ENCODE data around the gene EVA1C. TPM values are rescaled to one million over a fixed set of nuclear protein-coding genes. Genes with fewer than 3 reads are reported as not detected.

The EVA1C gene
- total RNA-seq, 6 experiments from 2014 or later, result 2.7 to 13.8 (median 11.3) TPM

- H3K4me3 Mint-ChIP-seq, result no peak overlapping the region
- no peaks in the 10 kb centered on the region for H3K9me3 Mint-ChIP-seq
- H3K36me3 Mint-ChIP-seq (ENCODE audit: low read depth), result peaks cover 42% of the 10 kb centered on the region
- DNase-seq, result no peak
- H3K4me1 Mint-ChIP-seq (ENCODE audit: low read depth), result peaks cover 34% of the 10 kb centered on the region
- TF ChIP-seq, protein P1, sequence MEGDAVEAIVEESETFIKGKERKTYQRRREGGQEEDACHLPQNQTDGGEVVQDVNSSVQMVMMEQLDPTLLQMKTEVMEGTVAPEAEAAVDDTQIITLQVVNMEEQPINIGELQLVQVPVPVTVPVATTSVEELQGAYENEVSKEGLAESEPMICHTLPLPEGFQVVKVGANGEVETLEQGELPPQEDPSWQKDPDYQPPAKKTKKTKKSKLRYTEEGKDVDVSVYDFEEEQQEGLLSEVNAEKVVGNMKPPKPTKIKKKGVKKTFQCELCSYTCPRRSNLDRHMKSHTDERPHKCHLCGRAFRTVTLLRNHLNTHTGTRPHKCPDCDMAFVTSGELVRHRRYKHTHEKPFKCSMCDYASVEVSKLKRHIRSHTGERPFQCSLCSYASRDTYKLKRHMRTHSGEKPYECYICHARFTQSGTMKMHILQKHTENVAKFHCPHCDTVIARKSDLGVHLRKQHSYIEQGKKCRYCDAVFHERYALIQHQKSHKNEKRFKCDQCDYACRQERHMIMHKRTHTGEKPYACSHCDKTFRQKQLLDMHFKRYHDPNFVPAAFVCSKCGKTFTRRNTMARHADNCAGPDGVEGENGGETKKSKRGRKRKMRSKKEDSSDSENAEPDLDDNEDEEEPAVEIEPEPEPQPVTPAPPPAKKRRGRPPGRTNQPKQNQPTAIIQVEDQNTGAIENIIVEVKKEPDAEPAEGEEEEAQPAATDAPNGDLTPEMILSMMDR (IDR thresholded peaks at IDR 0.05), result no peak
- H3K27me3 Mint-ChIP-seq (ENCODE audit: insufficient read depth), result peaks cover 1% of the 10 kb centered on the region; the same call in 1 of the 2 replicates
- H3K27ac Mint-ChIP-seq, result no peak overlapping the region
Measured at GRCh38 chr21:32377991-32378390, 34.5 kb upstream of the EVA1C start.

- no peaks in the 10 kb centered on the region for H3K9me3 Mint-ChIP-seq
- H3K27me3 Mint-ChIP-seq (ENCODE audit: insufficient read depth), result peaks cover 1% of the 10 kb centered on the region; the same call in 1 of the 2 replicates
- TF ChIP-seq, protein P1 (IDR thresholded peaks at IDR 0.05), result no peak
- H3K4me3 Mint-ChIP-seq, result no peak overlapping the region
- peaks cover 41% of the 10 kb centered on the region for H3K4me1 Mint-ChIP-seq (ENCODE audit: low read depth)
- H3K27ac Mint-ChIP-seq, result peak overlapping the region; percentile 68
- DNase-seq, result no peak
- H3K36me3 Mint-ChIP-seq (ENCODE audit: low read depth), result peaks cover 50% of the 10 kb centered on the region
Measured at GRCh38 chr21:32378956-32379355, 33.5 kb upstream of the EVA1C start.

- Mint-ChIP-seq H3K27me3 (ENCODE audit: insufficient read depth) (peaks cover 1% of the 10 kb centered on the region; the same call in 1 of the 2 replicates), H3K27ac (peak overlapping the region; percentile 91), H3K36me3 (ENCODE audit: low read depth) (peaks cover 56% of the 10 kb centered on the region), H3K4me1 (ENCODE audit: low read depth) (peaks cover 50% of the 10 kb centered on the region), H3K4me3 (no peak overlapping the region), H3K9me3 (no peaks in the 10 kb centered on the region)
- DNase-seq, result no peak
- TF ChIP-seq, protein P1 (IDR thresholded peaks at IDR 0.05), result no peak
Measured at GRCh38 chr21:32380940-32381339, 31.6 kb upstream of the EVA1C start.

DNA sequence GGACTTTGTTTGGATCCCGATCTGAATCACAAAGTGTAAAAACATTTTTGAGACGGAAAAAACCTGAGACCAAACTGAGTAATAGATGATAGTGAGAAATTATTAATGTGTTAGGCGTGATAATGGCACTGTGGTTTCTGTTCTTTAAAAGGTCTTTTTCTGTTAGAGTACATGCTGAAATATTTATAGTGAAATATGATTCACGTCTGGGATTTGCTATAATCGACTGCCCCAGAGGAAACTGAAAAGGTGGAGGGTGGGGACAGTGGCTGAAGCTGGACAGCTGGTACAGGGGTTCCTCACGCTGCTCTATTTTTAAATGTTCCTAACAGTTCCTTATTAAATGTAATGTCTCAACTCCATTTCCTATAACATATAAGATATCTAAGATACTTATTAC is 30.9 kb upstream of the EVA1C start:
- no peaks in the 10 kb centered on the region for H3K9me3 Mint-ChIP-seq
- peak overlapping the region; percentile 91 for H3K27ac Mint-ChIP-seq
- TF ChIP-seq, protein P1 (IDR thresholded peaks at IDR 0.05), result no peak
- no peak for DNase-seq
- peak overlapping the region; percentile 30 for H3K4me3 Mint-ChIP-seq
- H3K4me1 Mint-ChIP-seq (ENCODE audit: low read depth), result peaks cover 55% of the 10 kb centered on the region
- H3K27me3 Mint-ChIP-seq (ENCODE audit: insufficient read depth), result peaks cover 1% of the 10 kb centered on the region; the same call in 1 of the 2 replicates
- peaks cover 56% of the 10 kb centered on the region for H3K36me3 Mint-ChIP-seq (ENCODE audit: low read depth)

GRCh38 chr21:32382108-32382644 is 30.3 kb upstream of the EVA1C start:
- Mint-ChIP-seq H3K27ac (peak overlapping the region; percentile 91), H3K9me3 (no peaks in the 10 kb centered on the region)
- peak; percentile 58 for DNase-seq

More at GRCh38 chr21:32382108-32382644, 30.3 kb upstream of the EVA1C start:
- Mint-ChIP-seq H3K27me3 (ENCODE audit: insufficient read depth) (peaks cover 1% of the 10 kb centered on the region; the same call in 1 of the 2 replicates), H3K36me3 (ENCODE audit: low read depth) (peaks cover 56% of the 10 kb centered on the region), H3K4me1 (ENCODE audit: low read depth) (peaks cover 61% of the 10 kb centered on the region), H3K4me3 (peak overlapping the region; percentile 40)
- TF ChIP-seq, protein P1 (IDR thresholded peaks at IDR 0.05), result no peak
